ENCODE results near the gene SCYGR5. TPM values are rescaled to one million over a fixed set of nuclear protein-coding genes. Genes with fewer than 3 reads are reported as not detected.

The SCYGR5 gene
- total RNA-seq, 4 donors from 2014 or later = not detected

- Histone ChIP-seq H3K36me3 (no peaks in the 10 kb centered on the region), H3K27ac (no peak overlapping the region), H3K4me1 (no peaks in the 10 kb centered on the region), H3K4me3 (no peak overlapping the region), H3K27me3 (no peaks in the 10 kb centered on the region), H3K9me3 (no peaks in the 10 kb centered on the region)
- intact Hi-C loops (cut with DNase I; ENCODE audit: low total_unique reads) = no loop called here
- no peak for DNase-seq
- no peak for TF ChIP-seq CTCF (IDR thresholded peaks at IDR 0.05)
- TF ChIP-seq POLR2A (IDR thresholded peaks at IDR 0.05) = no peak
These were observed 23.9 kb upstream of the SCYGR5 start for GRCh38 chr2:227642656-227643055.

DNA sequence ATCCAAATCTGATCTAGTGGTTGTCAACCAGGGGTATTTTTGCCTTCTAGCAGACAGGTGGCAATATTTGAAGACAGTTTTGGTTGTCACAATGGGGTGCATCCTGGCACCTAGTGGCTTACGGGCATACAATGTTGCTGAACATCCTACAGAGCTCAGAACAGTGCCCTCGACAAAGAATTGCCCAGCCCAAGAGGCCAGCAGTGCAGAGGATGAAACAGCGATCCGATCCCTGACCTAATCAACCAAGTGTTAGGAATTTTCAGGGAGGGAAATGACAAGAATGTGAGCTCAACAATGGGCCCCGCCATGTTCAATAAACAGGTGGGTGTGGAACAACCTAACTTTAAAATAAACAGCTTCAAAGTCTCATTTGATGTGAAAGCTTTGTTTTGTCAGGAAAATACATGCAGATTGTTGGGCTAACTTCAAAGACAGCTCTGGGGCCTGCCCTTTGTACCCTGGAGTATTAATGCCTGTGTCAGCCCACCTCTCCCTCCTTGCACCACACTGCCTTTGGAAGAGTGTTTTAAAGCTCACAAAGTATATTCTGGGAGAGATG, 22.5 kb upstream of the SCYGR5 start:
- H3K27ac ChIP-seq = no peak overlapping the region
- no peaks in the 10 kb centered on the region for H3K27me3 ChIP-seq
- H3K4me3 ChIP-seq = no peak overlapping the region
- no peaks in the 10 kb centered on the region for H3K36me3 ChIP-seq
- TF ChIP-seq CTCF (IDR thresholded peaks at IDR 0.05) = no peak
- no peak for TF ChIP-seq POLR2A (IDR thresholded peaks at IDR 0.05)
- intact Hi-C loops (cut with DNase I; ENCODE audit: low total_unique reads) = no loop called here
- H3K4me1 ChIP-seq = no peaks in the 10 kb centered on the region
- no peaks in the 10 kb centered on the region for H3K9me3 ChIP-seq
- DNase-seq = no peak

DNA sequence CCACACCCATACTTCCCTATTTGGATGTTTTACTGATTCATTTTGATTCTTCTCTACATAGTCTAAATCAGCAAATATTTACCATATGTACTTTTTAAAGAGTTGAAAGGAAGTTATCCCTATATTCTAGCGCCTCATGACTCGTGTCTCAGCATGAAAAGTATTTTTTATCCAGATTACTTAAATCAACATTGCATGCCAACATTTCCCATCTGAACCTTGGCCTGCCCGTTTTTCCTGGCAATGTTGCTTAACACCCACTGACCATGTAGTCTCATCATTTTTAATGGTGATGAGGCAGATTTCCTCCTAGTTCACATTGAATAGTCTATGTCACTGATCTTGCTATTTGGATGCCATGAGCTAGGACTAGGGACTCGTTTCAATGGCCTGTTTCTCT, 13.2 kb upstream of the SCYGR5 start:
- no peaks in the 10 kb centered on the region for H3K36me3 ChIP-seq
- DNase-seq = no peak
- H3K4me1 ChIP-seq = no peaks in the 10 kb centered on the region
- no peaks in the 10 kb centered on the region for H3K27me3 ChIP-seq
- TF ChIP-seq CTCF (IDR thresholded peaks at IDR 0.05) = no peak
- TF ChIP-seq POLR2A (IDR thresholded peaks at IDR 0.05) = no peak
- H3K9me3 ChIP-seq = no peaks in the 10 kb centered on the region
- no peak overlapping the region for H3K4me3 ChIP-seq
- intact Hi-C loops (cut with DNase I; ENCODE audit: low total_unique reads) = no loop called here
- H3K27ac ChIP-seq = no peak overlapping the region

GRCh38 chr2:227654426-227654825, 12.2 kb upstream of the SCYGR5 start:
- TF ChIP-seq POLR2A (IDR thresholded peaks at IDR 0.05) (no peak), CTCF (IDR thresholded peaks at IDR 0.05) (no peak)
- no peak for DNase-seq
- intact Hi-C loops (cut with DNase I; ENCODE audit: low total_unique reads) = no loop called here
- Histone ChIP-seq H3K9me3 (no peaks in the 10 kb centered on the region), H3K27ac (no peak overlapping the region), H3K36me3 (no peaks in the 10 kb centered on the region), H3K4me1 (no peaks in the 10 kb centered on the region), H3K4me3 (no peak overlapping the region), H3K27me3 (no peaks in the 10 kb centered on the region)

DNA sequence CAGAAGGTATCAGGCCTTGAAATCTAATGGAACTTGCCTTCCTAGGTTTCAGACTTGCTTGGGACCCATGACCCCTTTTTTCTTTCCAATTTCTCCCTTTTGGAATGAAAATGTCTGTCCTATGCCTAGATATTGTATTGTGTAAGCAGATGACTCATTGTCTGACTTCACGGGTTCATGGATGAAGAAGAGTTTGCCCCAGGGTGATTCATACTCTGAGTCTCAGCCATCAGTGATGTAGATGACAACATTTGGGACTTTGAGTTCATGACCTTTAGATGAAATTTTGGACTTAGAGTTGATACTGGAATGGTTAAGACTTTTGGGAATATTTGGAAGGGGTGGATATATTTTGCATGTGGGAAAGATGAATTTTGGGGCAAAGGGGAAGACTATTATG, 11.2 kb upstream of the SCYGR5 start:
- no peaks in the 10 kb centered on the region for H3K4me1 ChIP-seq
- H3K27ac ChIP-seq = no peak overlapping the region
- DNase-seq = no peak
- no peak for TF ChIP-seq CTCF (IDR thresholded peaks at IDR 0.05)
- TF ChIP-seq POLR2A (IDR thresholded peaks at IDR 0.05) = no peak
- H3K36me3 ChIP-seq = no peaks in the 10 kb centered on the region
- H3K4me3 ChIP-seq = no peak overlapping the region
- no peaks in the 10 kb centered on the region for H3K27me3 ChIP-seq
- intact Hi-C loops (cut with DNase I; ENCODE audit: low total_unique reads) = no loop called here
- no peaks in the 10 kb centered on the region for H3K9me3 ChIP-seq

All from uterus (tissue), 4 donors.